ENCODE data around the gene SLC35A3.

- TF ChIP-seq POLR2A (IDR thresholded peaks at IDR 0.05) (no peak), CTCF (IDR thresholded peaks at IDR 0.05) (no peak)
Measured at GRCh38 chr1:99936071-99936470, 33.7 kb upstream of the SLC35A3 start.

All from adrenal gland (tissue), 5 donors.